IPS DF 6.9 (cell line): Measurements from ENCODE around the gene CAMKMT.

Experiments
- DNase-seq: peaks from one replicate; pipeline ENCODE4 v3.0.0-alpha.2; 2013; ENCODE audit warnings: low read depth, low spot score
- H3K27ac ChIP-seq: one replicate; pipeline ENCODE4 v1.5.1; 2013; ENCODE audit warnings: low read length, control low read depth
- H3K27me3 ChIP-seq: 2 replicates; pipeline ENCODE4 v1.6.1; 2013; ENCODE audit warnings: mild to moderate bottlenecking, low read length; ENCODE audit not compliant: control insufficient read depth, insufficient read depth
- H3K36me3 ChIP-seq: 2 replicates; pipeline ENCODE4 v1.6.1; 2013; ENCODE audit warnings: low read length; ENCODE audit not compliant: control insufficient read depth, insufficient read depth
- H3K4me1 ChIP-seq: 2 replicates; pipeline ENCODE4 v1.6.1; 2013; ENCODE audit warnings: low read length; ENCODE audit not compliant: control insufficient read depth, insufficient read depth
- H3K4me3 ChIP-seq: 2 replicates; pipeline ENCODE4 v1.5.1; 2013; ENCODE audit warnings: mild to moderate bottlenecking, low read length
- H3K9me3 ChIP-seq: 2 replicates; pipeline ENCODE4 v1.6.1; 2013; ENCODE audit warnings: low read length, inconsistent platforms; ENCODE audit not compliant: control insufficient read depth, insufficient read depth
- WGBS: extraction: QIAGEN DNeasy Blood & Tissue Kit; methylation state at CpG from one replicate; pipeline ENCODE4 v1.1.7; 2013; ENCODE audit warnings: mixed read lengths, missing lambda C conversion rate; ENCODE audit not compliant: insufficient read length, insufficient coverage; 5-methylcytosine and 5-hydroxymethylcytosine counted together

The CAMKMT gene

DNA sequence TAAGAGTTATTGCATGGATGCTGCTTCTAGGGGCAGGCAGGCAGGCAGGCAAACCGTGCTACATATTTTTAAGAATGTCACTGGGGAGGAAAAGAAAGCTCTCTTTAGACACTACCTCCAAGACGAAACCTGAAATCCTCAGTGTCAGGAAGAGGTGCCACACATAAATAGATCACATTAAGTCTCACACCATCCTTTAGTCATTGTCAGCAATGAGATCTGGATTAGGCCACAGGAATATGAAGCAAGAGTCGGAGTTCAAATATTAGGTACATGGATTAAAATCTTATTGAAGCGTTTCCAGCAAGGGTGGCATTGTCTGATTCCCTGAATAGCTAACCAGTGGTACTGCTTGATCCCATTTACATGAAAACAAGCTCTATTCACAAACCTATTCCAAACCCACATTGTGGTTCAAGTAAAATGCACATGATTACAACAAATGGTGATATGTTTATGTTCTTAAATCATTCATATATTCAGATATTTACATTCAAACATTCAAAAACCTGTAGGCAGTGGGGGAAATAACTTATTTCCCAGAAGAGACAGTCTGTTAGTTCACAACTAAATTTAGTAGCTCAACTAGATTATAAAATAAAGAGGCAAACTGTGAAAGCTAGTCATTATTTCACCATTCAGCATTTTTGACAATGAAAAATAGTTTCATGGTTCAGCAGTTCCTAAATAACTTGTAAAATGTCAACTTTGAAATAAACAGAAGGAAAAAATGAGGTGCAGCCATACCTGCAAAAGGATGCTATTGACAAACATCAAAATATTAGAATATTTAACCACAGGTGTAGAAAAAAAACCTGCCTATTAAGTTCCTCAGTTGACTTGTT, 384.4 kb downstream of the CAMKMT start:
- no peak for DNase-seq
- WGBS = no CpG with 5 or more reads among the region's 4 CpGs
- Histone ChIP-seq H3K36me3 (no peaks in the 10 kb centered on the region), H3K4me3 (no peak overlapping the region), H3K4me1 (no peaks in the 10 kb centered on the region), H3K27ac (no peak overlapping the region), H3K27me3 (no peaks in the 10 kb centered on the region), H3K9me3 (no peaks in the 10 kb centered on the region)

DNA sequence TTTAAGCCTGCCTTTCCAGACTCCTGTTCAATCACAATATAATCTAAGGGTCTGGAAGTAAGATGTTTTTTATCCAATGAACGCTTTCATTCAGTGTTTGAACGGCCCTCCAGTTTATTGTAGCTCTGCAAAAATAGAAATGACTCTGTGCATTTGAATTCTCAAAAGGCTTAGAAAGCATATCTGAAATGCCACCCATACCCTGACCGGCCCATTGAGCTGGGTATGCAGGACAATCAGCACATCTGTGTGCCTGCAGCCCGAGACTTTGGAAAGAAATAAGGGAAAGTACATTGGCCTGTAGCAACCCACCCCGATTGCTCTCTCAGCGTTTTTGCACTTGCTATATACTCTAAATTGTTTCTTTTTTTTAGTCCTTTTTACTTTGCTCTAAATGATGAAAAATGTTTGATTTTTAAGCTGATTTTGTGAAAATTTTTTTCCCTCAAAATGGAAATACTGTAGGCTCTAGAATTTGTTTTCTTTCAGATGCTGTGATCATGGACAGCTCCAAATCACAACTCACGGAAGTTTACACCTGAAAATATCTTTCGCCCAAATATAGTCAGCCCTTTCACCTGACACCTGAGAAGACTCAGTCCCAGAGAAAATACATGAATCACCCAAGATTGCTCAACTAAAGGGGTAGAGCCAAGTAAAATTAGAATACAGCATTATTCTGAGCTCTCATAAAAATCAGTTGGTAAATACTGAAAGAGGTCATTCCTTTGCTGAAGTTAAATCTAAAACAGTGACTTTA, 385.3 kb downstream of the CAMKMT start:
- Histone ChIP-seq H3K36me3 (no peaks in the 10 kb centered on the region), H3K4me1 (peaks cover 2% of the 10 kb centered on the region; the same call in 1 of the 2 replicates), H3K9me3 (no peaks in the 10 kb centered on the region), H3K27ac (no peak overlapping the region), H3K27me3 (no peaks in the 10 kb centered on the region), H3K4me3 (no peak overlapping the region)
- no CpG with 5 or more reads among the region's 8 CpGs for WGBS
- no peak for DNase-seq

DNA sequence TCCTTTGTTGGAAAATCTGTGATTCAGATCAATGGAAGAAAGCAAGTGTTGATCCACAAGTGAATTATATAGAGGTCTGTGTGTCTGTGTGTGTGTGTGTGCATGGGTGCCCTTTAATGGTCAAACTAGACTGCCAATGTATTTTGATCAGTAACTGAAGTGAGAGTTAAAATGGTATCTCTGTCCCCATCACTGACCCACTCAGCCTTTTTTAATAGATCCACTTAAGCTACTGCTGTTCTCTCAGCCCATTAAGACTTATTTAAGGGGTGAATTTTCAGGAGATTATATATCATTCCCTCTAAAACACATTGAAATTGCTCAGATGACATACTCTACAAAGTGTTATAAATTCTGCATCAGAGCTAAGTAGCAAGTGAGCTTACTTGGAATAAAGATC, 386.0 kb downstream of the CAMKMT start:
- Histone ChIP-seq H3K4me1 (peaks cover 2% of the 10 kb centered on the region; the same call in 1 of the 2 replicates), H3K27ac (no peak overlapping the region), H3K27me3 (no peaks in the 10 kb centered on the region), H3K36me3 (no peaks in the 10 kb centered on the region), H3K4me3 (no peak overlapping the region), H3K9me3 (no peaks in the 10 kb centered on the region)
- DNase-seq = no peak

DNA sequence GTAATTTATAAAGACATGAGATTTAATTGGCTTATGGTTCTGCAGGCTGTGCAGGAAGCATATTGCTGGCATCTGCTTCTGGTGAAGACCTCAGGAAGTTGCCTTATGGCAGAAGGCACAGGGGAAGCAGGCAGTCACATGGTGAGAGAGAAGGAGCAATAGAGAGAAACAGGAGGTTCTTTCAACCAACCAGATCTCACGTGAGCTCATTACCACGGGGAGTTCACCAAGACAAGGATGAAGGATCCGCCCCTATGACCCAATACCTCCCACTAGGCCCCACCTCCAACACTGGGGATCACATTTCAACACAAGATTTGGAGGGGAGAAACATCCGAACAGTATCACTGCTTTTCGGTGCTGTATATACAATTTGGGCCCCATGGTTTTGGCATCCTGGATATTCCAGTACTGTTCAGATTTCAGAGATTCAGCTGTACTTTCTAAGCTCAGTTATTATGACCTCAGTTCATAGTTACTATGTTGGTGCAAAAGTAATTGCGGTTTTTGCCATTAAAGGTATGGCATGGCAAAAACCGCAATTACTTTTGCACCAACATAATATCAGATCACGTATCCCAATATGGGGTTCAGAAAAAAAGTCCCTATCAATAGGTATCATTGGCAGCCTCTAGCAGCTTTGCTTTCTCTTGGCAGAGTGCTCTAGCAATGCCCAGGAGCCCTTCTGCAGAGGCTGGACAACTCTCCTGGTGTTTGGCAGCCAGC, 390.2 kb downstream of the CAMKMT start:
- no peak overlapping the region for H3K27ac ChIP-seq
- no peaks in the 10 kb centered on the region for H3K27me3 ChIP-seq
- no peaks in the 10 kb centered on the region for H3K9me3 ChIP-seq
- peak; percentile 60 for DNase-seq
- H3K4me3 ChIP-seq = no peak overlapping the region
- H3K36me3 ChIP-seq = no peaks in the 10 kb centered on the region
- no CpG with 5 or more reads among the region's 8 CpGs for WGBS
- H3K4me1 ChIP-seq = peaks cover 4% of the 10 kb centered on the region

DNA sequence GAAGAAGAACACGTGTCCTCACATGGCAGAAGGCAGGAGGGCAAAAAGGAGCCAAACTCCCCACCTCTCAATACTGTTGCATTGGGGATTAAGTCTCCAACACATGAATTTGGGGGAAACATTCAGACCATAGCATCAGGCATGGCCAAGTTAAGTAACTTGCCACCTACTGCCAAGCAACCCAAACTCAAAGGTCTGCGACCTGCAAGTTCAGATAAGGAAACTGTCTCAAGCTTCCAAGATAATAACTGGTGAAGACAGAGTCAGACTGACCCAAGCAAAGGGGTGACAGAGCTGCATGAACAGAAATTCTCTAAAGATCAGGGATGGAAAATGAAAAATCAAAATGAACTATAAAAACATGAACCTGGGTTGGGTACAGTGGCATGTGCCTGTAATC, 391.0 kb downstream of the CAMKMT start:
- H3K36me3 ChIP-seq = no peaks in the 10 kb centered on the region
- DNase-seq = no peak
- no peaks in the 10 kb centered on the region for H3K27me3 ChIP-seq
- no peak overlapping the region for H3K27ac ChIP-seq
- no peaks in the 10 kb centered on the region for H3K9me3 ChIP-seq
- no peak overlapping the region for H3K4me3 ChIP-seq
- no CpG with 5 or more reads among the region's 2 CpGs for WGBS
- H3K4me1 ChIP-seq = peaks cover 4% of the 10 kb centered on the region

DNA sequence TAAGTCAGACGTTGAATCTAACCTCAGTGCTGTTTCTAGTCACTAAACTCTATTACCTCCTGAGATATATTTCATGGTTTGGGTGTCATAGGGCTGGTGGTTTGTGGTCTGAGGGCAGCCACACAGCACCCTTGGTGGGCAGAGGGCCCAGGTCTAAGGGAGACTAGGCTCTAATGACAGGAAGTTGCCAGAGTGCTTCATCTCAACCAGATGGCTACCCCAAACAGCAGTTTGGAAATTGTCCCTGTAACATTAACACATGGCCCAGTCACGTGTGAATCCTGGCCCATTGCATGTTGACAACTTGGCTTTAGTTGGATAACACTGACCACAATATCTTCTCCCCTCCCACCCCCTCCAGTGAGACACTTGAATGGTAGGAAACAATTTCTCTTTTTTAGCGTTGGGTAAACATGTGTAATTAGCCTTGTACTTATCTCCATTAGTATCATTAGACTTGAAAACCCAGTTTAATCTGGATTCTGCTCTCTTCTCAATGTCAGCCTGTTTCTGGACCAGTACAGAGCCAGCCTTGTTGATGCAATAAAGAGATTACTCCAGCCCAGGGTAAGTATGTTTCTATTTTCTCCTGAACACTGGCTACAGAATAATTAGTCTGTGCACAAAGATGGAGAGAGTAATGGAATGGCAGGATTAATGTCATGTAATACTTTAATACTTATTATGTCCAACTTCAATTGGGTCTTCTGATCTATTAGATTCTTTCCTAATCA, 392.0 kb downstream of the CAMKMT start:
- H3K27ac ChIP-seq = no peak overlapping the region
- no peak for DNase-seq
- WGBS = no CpG with 5 or more reads among the region's 3 CpGs

DNA sequence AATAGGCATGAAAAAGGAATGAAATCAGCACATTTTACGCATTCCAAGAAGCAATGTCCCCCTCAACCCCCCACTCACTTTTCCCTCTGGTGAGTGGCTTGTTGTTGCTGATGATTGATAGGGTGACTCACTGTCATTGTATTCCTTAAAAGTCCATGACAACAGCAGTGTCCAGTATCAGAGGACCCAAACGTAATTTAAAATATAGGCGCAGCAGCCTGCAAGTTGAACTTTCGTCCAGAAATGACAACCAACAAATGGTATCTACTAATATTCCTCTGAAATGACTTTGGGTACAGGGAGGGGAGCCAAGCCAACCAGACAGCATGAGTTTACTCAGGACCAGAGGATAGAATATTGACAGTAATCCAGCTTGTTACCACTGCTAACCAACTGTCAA, 396.8 kb downstream of the CAMKMT start:
- no peak for DNase-seq
- H3K36me3 ChIP-seq = no peaks in the 10 kb centered on the region
- H3K27me3 ChIP-seq = no peaks in the 10 kb centered on the region
- H3K4me3 ChIP-seq = no peak overlapping the region
- H3K27ac ChIP-seq = no peak overlapping the region
- no peaks in the 10 kb centered on the region for H3K9me3 ChIP-seq
- H3K4me1 ChIP-seq = peaks cover 2% of the 10 kb centered on the region
- no CpG with 5 or more reads among the region's 4 CpGs for WGBS

More for the DNA sequence above, 392.0 kb downstream of the CAMKMT start:
- H3K27me3 ChIP-seq = no peaks in the 10 kb centered on the region
- no peaks in the 10 kb centered on the region for H3K36me3 ChIP-seq
- peaks cover 4% of the 10 kb centered on the region for H3K4me1 ChIP-seq
- no peaks in the 10 kb centered on the region for H3K9me3 ChIP-seq
- H3K4me3 ChIP-seq = no peak overlapping the region

DNA sequence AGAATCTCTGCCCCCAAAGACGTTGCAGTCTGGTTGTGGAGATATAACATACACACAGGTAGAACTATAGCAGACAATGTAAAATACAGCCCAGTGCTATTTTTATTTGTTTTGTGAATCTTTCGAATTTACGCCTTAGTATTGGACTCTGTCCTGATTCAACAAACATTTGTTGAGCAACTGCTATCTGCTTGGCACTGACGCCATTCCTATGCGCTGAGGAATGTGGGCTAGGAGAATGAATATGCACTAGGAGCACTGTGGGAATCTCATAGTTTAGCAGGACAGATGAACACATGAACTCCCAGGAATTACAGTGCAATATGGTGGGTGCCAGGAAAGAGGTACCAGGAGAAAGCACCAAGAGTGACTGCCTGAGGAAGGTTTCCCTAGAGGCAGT, 398.1 kb downstream of the CAMKMT start:
- Histone ChIP-seq H3K4me1 (peaks cover 2% of the 10 kb centered on the region), H3K9me3 (no peaks in the 10 kb centered on the region), H3K27me3 (no peaks in the 10 kb centered on the region), H3K27ac (no peak overlapping the region), H3K4me3 (no peak overlapping the region), H3K36me3 (no peaks in the 10 kb centered on the region)
- WGBS = no CpG with 5 or more reads among the region's 5 CpGs
- DNase-seq = no peak

DNA sequence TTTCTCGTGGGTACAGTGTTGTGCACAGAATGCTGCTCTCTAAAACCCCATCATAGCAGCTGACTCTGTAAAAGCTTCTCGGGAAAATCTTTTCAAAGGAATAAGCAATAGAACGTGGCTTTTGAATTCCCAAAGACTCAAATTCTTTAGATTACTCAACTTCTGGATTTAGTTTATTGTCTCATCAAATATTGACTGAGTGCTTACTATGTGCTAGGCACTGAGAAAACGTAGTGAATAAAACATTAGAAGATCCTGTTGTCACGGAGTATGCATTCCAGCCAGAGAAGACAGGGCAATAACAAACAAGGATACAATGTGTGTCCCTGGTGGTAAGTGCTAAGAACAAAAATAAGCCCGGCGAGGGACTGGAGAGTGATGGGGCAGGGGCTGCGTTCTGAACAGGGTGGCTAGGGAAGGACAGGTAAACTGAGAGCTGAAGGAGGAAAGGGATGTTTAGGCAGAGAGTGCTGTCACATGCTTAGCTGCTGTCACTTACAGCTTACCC, 401.6 kb downstream of the CAMKMT start:
- no peak overlapping the region for H3K27ac ChIP-seq
- H3K36me3 ChIP-seq = no peaks in the 10 kb centered on the region
- no peaks in the 10 kb centered on the region for H3K9me3 ChIP-seq
- no peak overlapping the region for H3K4me3 ChIP-seq
- WGBS = no CpG with 5 or more reads among the region's 8 CpGs
- no peak for DNase-seq
- no peaks in the 10 kb centered on the region for H3K27me3 ChIP-seq
- H3K4me1 ChIP-seq = peaks cover 2% of the 10 kb centered on the region; the same call in 1 of the 2 replicates

DNA sequence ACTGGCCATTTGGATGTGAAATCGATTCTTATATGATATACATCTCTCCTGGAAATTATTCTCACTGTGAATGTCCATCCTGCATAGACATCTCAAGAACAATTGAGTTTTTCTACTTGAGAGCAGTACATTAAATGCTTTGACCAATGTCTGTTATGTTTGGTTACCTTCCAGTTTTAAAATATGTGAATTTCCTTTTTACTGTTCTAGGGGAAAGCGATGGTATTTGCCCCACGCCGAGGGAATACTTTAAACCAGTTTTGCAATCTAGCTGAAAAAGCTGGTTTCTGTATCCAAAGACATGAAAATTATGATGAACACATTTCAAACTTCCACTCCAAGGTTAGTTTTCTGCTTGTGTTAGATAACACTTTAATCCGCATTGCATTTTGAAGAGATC, 404.5 kb downstream of the CAMKMT start:
- DNase-seq = no peak
- Histone ChIP-seq H3K4me1 (peaks cover 2% of the 10 kb centered on the region; the same call in 1 of the 2 replicates), H3K27me3 (no peaks in the 10 kb centered on the region; the same call in 1 of the 2 replicates), H3K4me3 (no peak overlapping the region), H3K36me3 (no peaks in the 10 kb centered on the region), H3K27ac (no peak overlapping the region), H3K9me3 (no peaks in the 10 kb centered on the region)
- WGBS = no CpG with 5 or more reads among the region's 5 CpGs
